Measurements from ENCODE around the gene LEO1.

DNA sequence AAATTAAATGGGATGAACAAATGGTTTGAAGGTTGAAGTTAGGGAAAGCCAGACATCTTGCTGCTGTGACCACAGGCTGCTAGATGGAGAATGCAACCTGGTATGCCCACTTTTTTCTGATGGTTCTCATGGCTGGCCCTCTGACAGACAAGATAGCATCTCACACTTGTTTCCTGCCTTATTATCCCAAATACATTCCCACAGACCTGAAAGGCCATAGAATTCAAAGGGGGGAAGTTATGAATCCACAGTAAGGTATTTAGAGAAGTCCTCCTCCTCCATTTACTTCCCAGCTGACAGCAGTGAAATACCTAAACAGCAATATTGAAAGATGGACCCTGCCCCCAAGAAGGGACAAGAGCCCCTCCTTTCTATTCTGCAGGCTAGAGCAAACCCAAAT, 32.4 kb downstream of the LEO1 start:
- TF ChIP-seq, protein P1, sequence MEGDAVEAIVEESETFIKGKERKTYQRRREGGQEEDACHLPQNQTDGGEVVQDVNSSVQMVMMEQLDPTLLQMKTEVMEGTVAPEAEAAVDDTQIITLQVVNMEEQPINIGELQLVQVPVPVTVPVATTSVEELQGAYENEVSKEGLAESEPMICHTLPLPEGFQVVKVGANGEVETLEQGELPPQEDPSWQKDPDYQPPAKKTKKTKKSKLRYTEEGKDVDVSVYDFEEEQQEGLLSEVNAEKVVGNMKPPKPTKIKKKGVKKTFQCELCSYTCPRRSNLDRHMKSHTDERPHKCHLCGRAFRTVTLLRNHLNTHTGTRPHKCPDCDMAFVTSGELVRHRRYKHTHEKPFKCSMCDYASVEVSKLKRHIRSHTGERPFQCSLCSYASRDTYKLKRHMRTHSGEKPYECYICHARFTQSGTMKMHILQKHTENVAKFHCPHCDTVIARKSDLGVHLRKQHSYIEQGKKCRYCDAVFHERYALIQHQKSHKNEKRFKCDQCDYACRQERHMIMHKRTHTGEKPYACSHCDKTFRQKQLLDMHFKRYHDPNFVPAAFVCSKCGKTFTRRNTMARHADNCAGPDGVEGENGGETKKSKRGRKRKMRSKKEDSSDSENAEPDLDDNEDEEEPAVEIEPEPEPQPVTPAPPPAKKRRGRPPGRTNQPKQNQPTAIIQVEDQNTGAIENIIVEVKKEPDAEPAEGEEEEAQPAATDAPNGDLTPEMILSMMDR (IDR thresholded peaks at IDR 0.05; ENCODE audit: low read depth, low read length, missing input control), result no peak
- no peak for TF ChIP-seq TAF1 (conservative IDR thresholded peaks at IDR 0.05)

All from liver (tissue), 3 donors.